Stimulated activated CD8-positive, alpha-beta memory T cell treated with anti-CD3 and anti-CD28 coated beads, Interleukin-15, amount 100 ng/mL, for 24 hours (primary cell): ENCODE results near the gene CPT1A.
A peak's percentile ranks its signal among the peaks of the same experiment; 100 is the strongest.

Experiments used
- DNase-seq: peaks from one replicate; pipeline ENCODE4 v3.0.0-alpha.2; 2020; ENCODE audit warnings: low read depth

CPT1A gene

DNA sequence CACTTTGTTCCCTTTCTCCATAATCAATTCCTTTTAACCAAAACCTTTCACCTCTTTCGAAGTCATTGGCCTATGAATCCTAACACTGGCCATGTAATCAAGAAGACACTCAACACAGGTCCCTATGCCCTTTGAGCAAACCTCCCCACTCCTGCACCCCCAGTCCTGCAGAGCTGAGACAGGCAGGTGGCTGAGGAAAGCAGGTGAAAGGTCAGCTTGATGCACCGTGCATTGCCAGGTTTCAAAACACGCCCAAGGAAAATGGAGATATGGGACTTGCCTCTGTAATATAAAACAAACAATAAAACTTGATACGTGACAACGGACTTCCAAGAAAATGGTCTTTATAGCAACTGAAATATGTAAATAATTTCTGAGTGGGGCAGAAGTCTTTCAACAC lies 10.6 kb downstream of the CPT1A start:
- no peak for DNase-seq

DNA sequence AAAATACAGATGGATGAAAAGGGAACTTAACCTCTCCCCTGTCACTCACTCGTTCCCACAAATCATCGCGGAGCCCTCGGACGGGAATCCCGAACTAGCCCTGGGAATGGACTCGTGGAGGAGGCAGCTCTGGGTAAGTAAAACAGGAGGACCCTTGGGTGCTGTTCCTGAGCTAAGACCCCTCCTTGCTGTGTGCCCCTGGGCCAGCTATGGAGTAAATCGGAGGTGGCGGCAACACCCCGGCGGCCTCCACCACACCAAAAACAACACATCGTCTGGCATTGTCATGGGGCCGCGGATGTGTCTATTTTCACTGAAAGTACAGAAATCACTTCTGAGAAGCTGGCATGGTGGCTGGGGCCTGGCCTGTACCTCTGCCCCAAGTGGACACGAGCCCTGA lies 12.1 kb downstream of the CPT1A start:
- no peak for DNase-seq

DNA sequence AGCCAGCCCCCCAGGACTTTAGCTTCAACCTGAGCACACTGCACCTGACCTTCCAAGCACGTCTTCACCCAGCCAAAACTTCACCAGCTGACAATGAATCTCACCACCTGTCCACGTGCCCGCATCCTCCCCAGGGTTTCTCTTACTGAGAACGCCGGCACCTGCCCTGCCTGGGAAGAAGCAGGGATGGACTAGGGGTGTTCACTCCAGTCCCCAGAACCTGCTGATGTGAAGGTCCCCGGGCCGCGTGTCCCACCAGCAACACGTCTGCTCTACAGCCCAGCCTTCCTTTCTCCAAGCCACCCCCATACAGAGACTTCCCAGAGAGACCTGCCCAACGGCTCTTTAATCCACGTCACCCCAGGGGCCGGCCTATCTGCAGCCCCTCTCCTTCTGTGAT lies 12.8 kb downstream of the CPT1A start:
- DNase-seq: no peak

DNA sequence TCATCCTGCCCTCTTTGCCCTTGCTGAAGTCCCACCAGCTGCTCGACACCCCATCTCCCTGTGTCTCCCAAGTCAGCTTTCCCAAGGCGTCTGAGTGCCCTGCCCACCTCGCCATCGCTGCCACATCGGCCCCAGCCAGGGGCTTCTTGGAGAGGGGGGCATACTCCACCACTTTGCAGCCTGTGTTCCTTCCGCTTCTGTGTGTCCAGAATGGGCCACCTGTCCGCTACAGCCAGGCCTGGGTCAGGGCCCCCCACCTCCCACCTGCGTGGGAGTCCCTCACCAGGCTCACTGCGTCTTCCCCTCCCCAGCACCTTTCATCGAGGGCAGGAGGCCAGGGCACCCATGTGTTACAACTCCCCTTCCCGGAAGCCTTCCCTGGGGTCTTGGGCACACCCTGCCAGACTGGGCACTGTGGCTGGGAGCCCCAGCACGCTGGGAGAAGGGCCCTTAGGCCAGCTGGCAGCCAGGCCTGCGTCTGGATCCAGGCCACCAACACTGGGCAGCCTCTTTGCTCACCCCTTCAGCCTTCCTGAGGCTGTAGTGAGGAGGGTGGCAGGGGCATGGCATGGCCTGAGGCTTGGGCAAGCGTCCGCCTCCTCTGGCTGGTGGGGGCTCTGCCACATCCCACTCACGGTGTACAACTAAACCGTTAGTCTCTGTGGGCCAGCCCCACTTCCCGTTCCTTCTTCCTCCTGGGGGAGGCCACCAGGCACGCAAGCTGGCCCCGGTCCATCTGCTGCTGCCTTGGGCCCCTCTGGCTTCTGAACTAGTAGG lies 13.4 kb downstream of the CPT1A start:
- DNase-seq: no peak

DNA sequence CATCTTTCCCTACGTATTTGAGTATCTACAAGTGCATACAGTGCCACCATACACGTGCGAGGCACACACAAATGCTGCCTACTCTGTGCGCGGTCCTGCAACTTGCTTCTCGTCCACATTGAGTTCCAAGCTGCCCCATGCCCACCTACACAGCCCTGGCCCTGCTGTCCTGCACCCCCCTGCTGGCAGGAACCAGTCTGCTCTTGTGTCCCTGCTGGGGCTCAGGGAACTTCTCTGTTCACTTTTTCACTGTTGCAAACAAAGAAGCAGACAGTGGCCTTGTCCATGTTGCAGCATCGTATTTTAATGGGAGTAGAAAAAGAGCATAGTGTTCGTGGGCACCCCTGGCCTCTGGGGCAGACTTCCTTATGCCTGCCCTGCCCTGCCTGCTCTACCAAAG lies 14.0 kb downstream of the CPT1A start:
- DNase-seq: no peak

DNA sequence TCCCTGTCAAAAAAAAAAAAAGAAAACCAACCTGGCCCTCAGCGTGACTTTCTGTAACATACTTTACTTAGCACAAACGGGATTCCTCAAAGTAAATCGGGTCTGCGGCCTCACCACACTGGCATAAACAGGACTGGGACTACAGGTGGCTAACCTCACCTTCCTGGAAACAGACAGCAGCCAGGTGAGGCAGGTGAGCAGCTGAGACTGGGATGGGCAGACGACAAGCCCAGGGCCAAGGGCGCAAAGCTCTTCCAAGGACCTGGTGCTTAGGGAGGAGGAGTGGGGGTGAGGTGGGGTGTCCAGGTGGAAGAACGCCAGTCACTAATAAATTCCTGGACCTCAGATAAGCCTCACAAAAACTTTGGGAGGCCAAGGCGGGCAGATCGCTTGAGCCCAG lies 15.0 kb downstream of the CPT1A start:
- DNase-seq: no peak

DNA sequence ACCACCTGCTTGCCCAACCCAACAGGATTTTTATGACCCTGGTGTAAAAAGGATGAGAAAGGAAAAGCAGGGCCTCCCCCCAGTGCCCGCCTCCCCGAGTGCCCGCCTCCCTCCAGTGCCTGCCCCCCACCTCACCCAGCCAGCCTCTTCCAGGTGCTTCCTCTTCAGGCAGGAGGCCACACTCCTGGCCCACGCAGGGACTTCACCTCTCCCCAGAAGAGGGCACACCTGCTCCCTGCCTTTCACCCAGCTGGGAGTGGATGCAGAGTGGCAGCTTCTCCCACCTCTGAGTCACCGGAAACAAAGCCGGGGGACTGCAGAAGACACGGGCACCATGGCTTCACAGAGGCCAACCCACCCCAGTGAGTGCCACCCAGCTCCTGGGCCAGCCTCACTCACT lies 16.1 kb downstream of the CPT1A start:
- DNase-seq: no peak

DNA sequence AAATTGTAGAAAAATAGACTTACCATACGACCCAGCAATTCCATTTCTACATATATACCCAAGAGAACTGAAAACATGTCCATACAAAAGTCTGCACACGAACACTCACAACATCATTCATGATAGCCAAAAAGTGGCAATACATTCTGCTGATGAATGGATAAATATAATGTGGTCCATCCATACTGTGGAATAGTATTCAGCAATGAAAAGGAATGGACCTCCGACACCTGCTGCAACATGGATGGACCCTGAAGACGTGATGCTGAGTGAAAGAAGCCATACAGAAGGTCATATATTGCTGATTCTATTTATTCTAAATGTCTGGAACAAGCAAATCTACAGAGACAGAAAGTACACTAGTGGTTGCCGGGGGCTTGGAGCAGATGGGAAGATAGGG lies 19.2 kb downstream of the CPT1A start:
- no peak for DNase-seq

DNA sequence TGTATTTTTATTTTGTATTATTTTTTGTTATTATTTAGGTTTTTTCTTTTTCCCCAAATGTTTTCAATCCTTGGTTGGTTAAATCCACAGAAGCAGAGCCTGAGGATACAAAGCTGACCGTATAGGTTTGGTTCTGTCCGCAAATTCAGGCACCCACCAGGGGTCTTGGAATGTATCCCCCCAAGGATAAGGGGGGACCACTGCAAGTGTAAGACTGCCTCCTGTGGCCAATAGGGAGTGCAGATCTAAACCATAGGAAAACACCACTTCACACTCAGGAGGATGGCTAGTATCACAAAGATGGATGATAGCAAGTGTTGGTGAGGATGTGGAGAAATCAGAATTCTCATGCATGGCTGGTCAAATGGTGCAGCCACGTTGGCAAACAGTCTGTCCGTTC lies 20.0 kb downstream of the CPT1A start:
- DNase-seq: no peak

DNA sequence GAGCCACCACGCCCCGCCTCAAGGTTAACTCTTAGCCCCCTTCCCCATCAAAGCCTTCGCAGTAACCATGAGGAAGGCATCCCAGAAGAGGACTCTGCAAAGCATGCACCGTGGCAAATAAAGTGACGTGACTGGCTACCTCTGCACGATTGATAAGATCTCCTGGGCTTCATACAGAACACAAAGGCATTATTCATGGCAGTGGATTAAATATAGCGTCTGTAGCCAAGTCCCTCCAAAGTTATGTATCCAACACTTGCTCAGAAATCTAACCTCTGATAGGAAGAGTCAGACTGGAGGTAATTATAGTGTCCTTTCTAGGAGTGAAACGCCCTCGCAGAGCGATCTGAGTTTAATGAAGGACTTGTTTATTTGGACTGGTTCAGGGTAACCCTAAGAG lies 22.4 kb downstream of the CPT1A start:
- no peak for DNase-seq

DNA sequence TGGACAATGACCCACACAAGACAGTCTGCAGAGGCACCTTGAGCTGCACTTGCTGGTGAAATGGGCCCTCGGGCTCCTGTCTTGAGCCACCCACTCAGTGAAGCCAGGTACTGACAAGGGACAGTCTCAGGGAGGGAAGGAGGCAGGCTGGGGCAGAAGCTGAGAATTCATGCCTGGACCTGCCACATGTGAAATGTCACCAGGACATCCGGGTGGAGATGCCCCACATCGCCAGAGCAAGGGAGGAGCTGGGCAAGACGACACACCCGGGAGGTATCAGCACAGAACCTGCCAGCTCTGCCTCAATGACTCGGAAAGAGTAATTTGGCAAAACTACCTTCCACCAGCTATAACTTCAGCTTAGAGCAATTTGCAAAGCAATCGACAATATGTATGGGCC lies 23.5 kb downstream of the CPT1A start:
- no peak for DNase-seq

DNA sequence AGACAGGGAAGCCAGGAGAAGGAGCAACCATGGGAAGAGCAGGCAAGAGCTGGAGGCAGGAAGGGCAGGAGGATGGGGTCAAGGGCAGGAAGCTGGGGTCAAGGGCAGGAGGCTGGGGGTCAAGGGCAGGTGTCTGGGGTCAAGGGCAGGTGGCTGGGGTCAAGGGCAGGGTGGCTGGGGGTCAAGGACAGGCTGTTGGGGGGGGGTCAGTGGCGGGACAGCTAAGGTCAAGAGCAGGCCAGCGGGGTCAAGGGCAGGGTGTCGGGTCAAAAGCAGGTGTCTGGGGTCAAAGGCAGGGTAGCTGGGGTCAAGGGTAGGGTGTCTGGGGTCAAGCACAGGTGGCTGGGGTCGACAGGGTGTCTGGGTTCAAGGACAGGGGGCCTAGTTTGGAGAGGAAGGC lies 24.2 kb downstream of the CPT1A start:
- no peak for DNase-seq

DNA sequence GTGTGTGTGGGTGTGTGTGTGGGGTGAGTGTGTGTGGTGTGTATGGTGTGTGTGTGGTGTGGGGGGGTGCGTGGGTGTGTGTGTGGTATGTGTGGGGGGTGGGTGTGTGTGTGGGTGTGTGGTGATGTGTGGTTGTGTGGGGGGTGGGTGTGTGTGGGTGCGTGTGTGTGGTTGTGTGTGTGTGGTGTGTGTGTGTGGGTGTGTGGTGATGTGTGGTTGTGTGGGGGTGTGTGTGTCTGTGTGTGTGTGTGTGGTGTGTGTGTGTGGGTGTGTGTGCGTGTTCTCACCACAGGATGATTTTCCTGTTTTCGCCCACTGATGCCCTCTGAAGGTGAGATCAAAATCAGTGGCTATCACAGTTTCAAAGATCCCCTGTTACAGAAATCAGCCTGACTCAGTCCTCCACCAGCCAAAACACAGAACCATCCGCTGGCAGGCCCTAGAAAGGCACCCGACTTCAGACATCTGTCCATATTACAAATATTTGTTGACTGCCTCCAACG lies 24.7 kb downstream of the CPT1A start:
- DNase-seq: no peak

DNA sequence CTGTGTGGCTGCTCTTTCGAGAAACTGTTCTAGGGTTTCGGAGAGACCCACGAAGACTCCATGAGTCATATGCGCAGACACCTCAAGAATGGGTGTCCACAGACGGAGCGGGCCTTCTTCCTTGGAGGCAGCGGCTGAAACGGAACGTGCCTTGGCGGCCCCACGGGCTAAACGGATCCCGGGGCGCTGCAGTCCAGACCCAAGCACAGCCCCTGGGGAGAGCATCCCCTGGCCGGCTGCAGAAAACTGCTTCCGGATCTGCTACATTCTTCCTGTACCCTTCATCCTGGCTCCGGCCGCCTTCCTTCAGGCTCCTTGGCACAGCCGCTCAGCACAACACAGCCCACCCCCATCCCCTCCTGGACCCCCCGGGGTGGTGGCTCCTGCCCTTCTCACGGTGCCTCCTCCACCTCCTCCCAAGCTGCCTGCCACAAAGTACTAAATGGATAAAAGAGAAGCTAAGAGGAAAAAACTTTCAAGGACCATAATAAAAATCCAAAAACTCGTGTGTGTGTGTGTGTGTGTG lies 25.4 kb downstream of the CPT1A start:
- DNase-seq: no peak

DNA sequence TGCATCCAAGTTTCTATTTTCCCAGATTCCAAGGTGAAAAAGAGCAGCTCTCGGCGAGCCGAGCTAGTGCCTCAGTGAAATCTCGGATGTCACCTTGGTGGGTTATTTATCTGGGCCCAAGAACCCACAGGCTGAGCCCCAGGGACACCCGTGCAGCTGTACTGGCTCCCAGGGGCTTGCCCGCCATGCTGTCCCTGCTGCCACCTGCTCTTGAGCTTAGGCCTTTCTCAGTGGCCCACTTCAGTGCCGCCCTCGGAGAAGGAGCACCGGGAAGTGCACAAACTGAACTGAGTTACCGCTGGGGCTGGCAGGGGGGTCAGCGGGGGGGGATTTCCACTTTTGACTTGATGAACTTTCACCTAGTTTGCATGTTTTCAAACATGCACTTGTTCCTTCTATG lies 27.9 kb downstream of the CPT1A start:
- no peak for DNase-seq

DNA sequence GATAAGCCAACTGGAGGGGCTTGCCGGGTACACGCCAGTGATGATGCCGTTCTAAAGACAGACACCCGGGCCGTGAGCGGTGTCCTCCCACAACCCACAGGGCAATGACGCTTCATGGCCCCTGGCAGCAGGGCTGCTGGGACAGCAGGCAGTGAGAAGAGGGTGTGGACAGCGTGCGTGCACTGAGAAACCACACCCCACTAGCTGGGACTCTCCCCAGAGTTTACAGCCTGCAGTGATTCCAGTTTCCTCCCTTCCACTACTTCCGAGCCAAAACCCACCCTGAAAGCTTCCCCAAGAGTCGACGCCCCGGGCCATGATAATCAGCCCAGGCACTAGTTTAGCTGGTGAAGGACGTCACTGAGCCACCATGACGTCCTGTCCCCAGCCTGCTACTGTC lies 29.2 kb downstream of the CPT1A start:
- no peak for DNase-seq

DNA sequence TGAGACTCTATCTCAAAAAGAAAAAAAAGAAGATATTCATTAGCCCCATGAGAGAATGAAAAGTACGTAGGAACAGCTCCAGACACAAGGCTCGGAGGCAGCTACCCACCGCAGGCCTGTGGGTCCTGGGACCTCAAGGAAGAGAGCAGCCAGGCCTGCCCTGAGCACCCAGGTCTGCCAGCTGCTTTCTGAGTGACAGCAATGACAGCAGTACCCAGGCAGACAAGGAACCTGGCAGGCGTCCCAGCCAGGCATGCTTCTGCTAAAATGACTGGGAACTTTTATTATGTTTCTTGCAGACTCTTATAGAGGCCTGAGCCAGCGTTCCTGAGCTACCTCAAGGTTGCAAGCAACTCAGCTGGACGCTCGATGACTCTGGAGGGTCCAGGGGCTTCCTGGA lies 31.6 kb downstream of the CPT1A start:
- DNase-seq: no peak

DNA sequence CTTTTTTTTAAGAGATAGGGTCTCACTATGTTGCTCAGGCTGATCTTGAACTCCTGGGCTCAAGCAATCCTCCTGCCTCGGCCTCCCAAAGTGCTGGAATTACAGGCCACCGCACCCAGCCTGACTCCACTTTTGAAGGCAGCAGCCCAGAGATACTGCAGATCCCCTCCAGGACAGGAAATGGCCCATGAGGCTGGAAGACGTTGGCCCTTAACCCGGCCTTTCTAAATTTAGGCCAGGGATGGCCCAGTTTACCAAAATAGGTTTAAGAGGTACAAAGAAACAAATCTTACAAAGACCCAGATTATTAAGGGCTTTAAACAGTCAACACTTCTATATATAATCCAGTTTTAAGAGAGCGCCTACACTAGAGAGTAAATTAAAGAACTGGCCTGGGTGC lies 32.2 kb downstream of the CPT1A start:
- DNase-seq: no peak

DNA sequence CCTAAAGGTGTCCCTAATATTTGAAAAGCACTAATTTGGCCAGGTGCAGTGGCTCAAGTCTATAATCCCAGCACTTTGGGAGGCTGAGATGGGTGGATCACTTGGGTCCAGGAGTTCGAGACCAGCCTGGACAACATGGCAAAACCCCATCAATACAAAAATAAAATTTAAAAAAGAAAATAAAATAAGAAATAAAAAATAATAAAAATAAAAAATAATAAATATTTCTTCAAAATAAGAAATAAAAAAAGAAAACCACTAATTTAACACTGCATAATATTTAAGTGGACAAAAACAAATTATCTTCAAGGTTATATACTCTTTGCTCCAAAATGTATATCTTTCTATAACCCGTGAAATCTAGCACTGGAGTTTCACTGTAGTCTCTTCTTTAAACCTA lies 32.9 kb downstream of the CPT1A start:
- no peak for DNase-seq

DNA sequence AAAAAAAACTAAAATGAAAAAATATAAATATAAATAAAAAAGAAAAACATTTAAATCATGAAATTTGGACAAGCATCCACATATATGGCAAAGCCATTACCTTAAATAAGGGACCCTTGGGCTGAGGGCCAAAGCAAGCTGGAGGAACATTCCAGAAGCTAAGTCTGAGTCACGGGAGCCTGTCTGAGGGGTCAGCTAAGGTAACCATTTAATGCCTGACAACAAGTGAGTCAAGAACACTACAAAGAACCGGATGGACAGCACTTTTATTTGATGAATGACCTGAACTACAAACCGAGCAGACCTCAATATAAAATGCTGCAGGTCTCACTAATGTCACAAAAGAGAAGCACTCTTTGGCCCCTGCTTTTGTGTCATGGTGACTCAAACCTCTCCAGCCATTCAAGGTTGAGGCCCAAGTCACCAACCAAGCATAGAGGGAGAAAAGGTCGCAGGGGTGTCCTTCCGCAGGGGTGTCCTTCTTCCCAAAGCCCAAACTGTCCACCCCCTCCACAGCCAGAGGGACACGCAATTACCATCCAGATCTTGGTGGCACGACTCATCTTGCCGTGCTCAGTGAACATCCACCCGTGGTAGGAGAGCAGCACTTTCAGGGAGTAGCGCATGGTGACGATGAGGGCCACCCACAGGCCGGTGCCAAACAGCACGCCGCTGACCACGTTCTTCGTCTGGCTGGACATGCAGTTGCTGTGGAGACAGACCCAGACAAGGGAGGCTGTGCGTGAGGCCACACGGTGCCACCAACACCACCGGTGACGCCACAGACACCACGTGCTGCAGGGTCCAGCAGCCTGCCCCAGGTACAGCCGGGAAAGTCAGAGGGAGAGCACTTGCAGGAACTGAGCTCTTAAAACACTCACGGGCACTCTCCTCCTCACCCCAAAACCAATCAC lies 34.5 kb downstream of the CPT1A start:
- no peak for DNase-seq

DNA sequence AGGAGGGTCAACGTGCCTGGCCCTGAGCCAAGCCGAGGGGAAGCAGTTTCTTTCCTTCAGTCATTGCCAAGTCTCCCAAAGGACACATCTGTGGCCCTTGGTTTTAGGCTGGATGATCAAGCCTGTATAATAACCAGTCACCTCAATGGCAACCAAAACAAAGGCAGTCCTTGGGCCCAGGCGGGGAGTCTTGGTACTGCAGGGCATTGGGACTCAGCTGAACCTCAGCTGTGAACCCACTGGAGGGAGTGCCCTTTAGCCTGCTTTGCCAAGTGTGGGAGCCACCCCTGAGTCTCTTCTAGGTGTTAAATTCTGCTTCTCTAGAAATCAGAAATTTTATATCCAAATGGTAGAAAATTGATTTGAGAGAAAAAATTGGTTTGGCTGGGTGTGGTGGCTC lies 36.9 kb downstream of the CPT1A start:
- no peak for DNase-seq

DNA sequence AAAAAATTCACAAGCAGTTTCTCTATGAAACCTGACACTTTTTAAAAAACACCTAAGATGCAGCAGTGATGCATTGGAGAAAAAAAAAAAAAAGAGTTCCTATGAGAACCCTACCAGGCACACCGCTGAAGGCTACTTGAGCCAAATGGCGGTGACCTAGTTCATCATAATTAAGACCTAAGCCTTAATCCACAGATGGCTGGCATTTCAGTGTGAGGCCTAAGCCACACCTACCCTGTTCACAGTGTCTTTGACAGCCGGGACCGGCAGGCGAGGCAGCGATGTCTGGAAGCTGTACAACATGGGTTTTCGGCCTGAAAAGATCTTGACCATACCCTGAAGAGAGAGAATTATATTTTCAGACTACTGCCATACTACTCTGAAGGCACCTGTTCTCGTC lies 38.0 kb downstream of the CPT1A start:
- no peak for DNase-seq

DNA sequence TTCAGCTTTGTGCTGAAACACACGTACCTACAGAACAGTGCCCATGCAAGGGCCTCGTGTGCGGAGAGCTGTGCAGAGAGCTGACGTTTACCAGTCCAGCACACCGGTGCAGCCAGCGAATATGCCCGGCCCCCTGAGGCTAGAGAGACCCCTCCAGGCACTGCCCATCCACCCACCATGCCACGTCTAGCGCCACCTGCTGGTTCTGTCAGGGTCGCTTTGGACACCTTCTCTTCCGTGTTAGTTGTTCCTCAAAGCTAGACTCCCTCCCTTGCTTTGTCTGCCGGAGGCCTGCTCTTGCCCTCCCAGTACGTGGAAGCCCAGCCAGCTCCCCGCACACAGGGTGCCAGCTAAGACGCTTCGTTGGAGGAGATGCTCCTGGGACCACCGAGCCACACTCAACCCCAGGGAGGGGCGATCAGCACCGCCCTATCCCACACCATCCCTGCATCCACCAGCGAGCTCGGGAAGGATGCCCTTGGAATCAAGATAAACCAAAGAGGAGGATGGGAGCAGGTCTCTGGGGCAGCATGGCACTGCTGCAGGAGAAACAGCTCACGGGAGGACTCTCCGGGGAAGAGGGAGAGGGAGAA lies 43.4 kb downstream of the CPT1A start:
- DNase-seq: peak; percentile 20
